HG03354 (cell line): ENCODE results near the gene PRPF38B.
"Not testable (repeated sequence)": the region's sequence is repeated elsewhere in the genome, so short reads cannot be mapped to it uniquely, and the experiment has no call there.

ENCODE experiments used
- ATAC-seq: cut with Tn5 transposase; IDR thresholded peaks from one replicate; pipeline ENCODE4 v1.9.1; 2021; ENCODE audit warnings: mild to moderate bottlenecking; ENCODE audit not compliant: unreplicated experiment, poor library complexity, severe bottlenecking

Gene PRPF38B, protein sequence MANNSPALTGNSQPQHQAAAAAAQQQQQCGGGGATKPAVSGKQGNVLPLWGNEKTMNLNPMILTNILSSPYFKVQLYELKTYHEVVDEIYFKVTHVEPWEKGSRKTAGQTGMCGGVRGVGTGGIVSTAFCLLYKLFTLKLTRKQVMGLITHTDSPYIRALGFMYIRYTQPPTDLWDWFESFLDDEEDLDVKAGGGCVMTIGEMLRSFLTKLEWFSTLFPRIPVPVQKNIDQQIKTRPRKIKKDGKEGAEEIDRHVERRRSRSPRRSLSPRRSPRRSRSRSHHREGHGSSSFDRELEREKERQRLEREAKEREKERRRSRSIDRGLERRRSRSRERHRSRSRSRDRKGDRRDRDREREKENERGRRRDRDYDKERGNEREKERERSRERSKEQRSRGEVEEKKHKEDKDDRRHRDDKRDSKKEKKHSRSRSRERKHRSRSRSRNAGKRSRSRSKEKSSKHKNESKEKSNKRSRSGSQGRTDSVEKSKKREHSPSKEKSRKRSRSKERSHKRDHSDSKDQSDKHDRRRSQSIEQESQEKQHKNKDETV

DNA sequence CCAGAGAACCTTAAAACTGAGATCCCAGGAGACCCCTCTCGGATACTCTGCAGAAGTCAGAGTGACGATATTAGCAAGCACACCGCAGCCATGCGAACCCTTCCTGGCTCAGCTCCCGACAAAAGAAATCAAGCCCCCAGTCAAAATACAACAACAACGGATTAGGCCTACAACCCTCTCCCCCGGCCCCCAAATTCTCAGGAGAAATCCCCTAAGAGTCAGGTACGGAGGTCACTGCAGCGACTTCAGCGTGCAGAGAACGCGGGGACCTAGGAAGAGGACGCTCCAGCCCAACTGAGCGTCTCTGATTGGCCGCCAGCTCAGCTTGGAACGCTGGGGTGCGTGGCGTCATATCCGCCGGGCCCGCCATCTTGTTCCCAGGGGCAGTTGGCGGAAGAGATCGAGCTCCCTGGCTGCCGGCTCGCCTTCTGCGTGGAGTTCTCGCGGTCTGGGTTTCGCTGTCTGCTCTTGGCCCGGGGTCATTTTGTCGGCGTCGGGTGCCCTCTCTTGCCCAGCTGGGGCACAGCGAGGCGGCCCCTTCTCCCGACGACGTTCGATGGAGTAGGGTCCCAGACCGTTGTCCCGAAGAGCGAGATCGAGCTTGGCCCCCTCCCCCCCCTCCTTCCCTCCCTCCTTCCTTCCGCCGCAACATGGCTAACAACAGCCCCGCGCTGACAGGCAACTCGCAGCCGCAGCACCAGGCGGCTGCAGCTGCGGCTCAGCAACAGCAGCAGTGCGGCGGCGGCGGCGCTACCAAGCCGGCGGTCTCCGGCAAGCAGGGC, at the start of gene PRPF38B:
Gene PRPF38B (plus strand): TSS at position 369 of the 782 bp plus-strand sequence. CDS start 282 bp downstream, at position 651.
- peak; percentile 93 for ATAC-seq

DNA sequence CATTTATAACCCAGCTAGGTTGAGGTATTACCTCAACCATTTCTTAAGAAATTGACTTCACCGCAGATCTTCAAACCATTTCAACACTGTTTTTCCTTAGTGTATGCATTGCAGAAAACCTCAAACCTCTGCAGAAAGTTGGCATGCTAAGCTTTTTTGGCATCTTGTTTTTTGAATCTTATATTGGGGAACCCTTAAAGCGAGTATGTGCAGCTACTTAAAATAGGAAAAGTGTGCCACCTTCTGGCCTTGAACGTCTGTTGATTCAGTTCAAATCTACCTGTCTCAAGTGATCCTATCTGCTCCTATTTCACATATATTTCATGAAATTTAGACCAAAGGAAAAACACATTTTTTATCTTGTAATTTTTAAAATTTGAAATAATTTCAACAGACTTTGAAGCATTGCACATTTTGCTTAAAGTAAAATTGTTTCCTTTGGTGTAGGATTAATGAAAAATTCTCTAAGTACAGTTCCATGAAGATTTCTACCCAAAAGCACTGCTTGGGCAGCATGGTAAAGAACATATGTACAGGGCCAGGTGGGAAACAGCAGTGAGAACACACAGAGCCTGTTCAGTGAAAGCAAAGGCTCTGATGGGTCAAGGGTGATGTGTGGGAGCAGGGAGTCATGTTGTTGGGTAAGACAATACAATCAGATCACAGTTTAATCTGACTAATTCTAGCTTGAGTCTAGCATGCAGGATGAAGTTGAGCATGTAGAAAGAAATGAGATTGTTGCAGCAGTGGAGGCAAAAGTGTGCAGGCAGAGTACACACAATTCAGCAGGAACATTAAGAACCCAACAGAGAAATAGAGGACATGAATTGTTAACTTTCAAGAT, 48.4 kb upstream of the PRPF38B start:
- ATAC-seq, result no peak

GRCh38 chr1:108644984-108645383, 47.1 kb upstream of the PRPF38B start:
- ATAC-seq, result no peak

GRCh38 chr1:108645564-108646184, 46.4 kb upstream of the PRPF38B start:
- ATAC-seq, result no peak

GRCh38 chr1:108646265-108646647, 45.9 kb upstream of the PRPF38B start:
- ATAC-seq, result no peak

DNA sequence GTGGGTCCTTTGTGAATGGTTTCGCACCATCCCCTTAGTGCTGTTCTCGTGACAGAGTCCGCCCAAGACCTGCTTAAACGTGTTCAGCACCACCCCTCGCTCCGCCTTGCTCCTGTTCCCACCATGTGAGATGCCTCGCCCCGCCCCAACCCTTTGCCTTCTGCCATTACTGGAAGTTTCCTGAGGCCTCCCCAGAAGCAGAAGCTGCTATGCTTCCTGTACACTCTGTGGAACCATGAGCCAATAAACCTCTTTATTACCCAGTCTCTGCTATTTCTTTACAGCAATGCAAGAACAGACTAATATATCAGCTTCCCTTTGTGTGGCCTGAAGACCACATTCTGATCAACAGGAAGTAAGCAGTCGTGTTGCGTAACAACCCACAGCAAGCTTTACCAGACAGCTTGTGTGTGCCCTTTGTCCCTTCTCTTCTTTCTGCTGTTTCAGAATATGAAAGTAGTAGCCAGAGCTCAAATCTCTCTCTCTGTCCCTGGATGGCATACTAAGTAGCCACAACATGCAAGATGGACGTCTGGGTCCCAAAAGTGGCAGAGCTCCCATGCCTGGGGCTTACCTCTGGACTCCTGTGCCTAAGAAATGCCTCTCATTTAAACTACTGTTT, 45.4 kb upstream of the PRPF38B start:
- peak; percentile 83 for ATAC-seq

DNA sequence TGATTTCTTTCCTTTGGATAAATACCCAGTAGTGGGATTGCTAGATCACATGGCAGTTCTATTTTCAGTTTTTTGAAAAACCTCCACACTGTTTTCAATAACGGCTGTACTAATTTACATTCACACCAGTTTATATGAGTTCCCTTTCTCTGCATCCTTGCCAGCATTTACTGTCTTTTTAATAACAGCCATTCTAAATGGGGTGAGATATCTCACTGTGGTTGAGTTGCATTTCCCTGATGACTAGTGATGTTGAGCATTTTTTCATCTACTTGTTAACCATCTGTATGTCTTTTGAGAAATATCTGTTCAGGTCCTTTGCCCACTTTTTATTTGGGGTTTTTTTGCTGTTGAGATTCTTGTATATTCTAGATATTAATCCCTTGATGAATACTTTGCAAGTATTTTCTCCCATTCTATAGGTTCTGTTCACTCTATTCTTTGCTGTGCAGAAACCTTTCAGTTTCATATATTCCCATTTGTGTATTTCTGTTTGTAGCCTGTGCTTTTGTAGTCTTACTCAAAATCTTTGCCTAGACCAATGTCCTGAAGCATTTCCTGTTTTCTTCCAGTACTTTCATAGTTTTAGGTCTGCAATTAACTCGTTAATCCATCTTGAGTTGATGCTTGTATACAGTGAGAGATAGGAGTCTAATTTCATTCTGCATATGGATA, 38.5 kb upstream of the PRPF38B start:
- no peak for ATAC-seq

DNA sequence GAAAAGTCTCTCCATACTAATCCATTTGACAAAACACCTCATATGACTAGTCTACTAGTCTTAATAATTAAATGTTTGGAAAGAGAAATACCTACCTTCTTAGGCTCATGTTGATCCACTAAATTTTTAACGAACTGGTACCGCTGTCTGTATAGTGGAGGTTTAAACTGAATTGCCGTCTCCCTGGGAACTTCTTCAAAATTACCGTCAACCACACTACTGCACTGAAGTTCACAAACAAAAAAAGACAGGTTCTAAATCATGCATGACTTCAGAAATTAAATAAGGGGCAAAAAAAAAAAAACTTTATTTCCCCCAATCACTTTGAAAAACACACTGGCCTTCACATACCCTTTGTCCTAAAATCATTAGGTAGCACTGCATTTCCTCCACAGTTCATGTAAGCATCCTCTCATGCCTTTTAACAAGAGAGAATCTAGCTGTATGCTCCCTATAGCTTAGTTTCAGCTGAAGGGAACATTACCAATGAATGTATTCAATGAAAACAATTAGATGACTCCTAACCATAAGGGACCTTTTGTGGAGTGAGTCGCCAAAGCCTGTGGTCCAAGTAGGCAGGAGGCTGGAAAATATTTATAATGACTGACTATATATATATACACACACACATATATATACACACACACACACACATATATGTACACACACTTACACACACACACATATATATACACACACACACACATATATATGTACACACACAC, 34.6 kb upstream of the PRPF38B start:
- no peak for ATAC-seq

DNA sequence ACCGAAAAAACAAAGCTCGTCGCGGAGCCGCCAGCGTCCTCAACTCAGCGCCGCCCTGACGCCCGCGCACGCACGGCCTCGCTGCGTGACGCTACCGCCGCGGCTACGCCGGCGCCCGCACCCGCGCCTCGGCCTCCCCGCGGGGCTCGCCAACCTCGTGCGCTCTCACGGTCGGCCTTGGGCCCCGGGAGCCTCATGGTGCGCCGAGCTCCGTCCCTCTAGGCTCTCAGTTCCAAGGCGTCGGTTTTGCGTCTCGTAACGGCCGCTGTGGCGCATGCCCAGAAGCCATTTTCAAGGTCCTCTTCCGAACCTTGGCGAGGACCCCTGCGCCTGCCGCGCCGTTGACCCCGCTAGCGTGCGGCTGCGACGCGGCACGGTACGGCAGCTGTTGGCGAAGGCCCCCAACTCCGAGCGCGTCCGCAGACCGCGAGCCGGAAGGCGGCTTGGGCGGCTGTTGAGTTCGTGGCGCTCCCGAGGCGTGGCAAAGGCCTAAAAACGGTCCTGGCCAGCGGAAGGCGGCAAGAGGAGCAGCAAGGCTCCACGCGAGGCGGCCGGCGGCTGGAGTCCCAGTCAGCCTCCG, 31.0 kb upstream of the PRPF38B start, which contains the start of gene HENMT1:
Gene HENMT1 (minus strand): TSS at position 64 of the 580 bp plus-strand sequence. CDS start 1,209 bp downstream, outside the sequence.
- peak; percentile 87 for ATAC-seq

DNA sequence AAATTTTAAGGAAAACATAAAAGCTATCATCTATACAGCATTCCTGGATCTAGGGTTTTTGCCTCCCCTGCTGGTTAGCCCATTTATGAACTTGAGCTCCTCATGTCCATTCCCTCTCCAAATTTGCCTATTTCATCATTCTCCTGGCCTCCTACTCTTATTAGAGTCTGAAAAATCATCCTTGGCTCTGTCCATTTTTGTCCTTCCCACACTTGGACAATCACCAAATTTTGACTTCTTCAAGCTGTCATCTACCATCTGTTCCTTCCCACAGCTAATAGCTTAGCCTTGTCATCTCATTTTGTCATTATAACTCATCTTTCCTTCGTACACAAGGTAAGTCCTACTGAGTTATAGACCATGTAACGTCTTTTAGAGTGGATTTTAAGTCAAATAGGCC, 29.0 kb upstream of the PRPF38B start:
- no peak for ATAC-seq

GRCh38 chr1:108664481-108664880, 27.6 kb upstream of the PRPF38B start:
- no peak for ATAC-seq

GRCh38 chr1:108665067-108665466, 27.0 kb upstream of the PRPF38B start:
- ATAC-seq, result no peak

- ATAC-seq, result no peak
Measured at GRCh38 chr1:108665771-108666170, 26.3 kb upstream of the PRPF38B start.

GRCh38 chr1:108667422-108667821, 24.7 kb upstream of the PRPF38B start:
- not testable (repeated sequence) for ATAC-seq

- no peak for ATAC-seq
Measured at GRCh38 chr1:108668777-108669176, 23.3 kb upstream of the PRPF38B start.

DNA sequence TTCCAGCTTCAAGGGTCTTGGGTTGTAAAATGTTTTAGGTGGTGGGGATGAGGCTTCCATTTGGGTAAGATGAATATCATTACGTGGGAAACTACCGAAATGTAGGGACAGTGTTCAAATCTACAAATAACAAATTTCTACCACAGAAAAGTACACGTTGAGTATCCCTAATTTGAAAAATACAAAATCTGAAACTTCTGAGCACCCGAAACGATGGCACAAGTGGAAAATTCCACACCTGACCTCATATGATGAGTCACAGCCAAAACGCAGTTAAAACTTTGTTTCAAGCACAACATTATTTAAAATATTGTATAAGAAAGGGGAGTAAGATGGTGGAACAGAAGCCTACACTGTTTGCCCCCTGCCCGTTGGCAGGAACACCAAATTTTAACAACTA, 22.4 kb upstream of the PRPF38B start:
- ATAC-seq, result no peak

GRCh38 chr1:108670131-108670773, 21.9 kb upstream of the PRPF38B start:
- ATAC-seq, result no peak
